AG10803 (cell line): ENCODE results near the gene ARFGAP2.
A peak's percentile ranks its signal among the peaks of the same experiment; 100 is the strongest.
"Not testable (repeated sequence)": the region's sequence is repeated elsewhere in the genome, so short reads cannot be mapped to it uniquely, and the experiment has no call there.

ENCODE experiments used
- DNase-seq: peaks from one replicate; pipeline ENCODE4 v3.0.0; 2010; ENCODE audit warnings: low read depth
- H3K4me3 ChIP-seq: 2 replicates; pipeline ENCODE4 v1.5.1; 2011; ENCODE audit warnings: mild to moderate bottlenecking, low read length, control low read depth
- TF ChIP-seq, protein P1 (sequence below): conservative IDR thresholded peaks from 2 replicates; pipeline ENCODE4 v1.5.1; 2011; ENCODE audit warnings: mild to moderate bottlenecking, low read length, control low read depth, inconsistent platforms

The ARFGAP2 gene

DNA sequence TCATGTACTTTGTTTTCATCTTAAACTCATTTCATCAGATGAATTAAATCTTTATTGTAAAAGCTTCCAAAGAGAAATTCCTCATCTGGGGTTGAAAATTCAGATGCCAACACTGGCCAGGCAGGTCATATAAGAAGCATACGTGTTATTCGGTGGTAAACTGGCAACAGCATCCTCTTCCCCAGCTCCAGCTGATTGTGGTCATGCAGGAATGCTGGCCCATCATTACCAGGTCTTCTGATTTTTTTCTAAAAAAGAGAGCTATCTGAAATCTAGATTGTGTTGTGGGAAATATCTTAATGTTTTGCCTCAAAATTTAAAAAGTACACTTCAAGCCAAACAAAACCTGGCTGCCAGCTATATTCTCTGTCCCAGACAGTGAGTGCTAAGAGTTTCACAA, 53.6 kb downstream of the ARFGAP2 start:
- TF ChIP-seq, protein P1, sequence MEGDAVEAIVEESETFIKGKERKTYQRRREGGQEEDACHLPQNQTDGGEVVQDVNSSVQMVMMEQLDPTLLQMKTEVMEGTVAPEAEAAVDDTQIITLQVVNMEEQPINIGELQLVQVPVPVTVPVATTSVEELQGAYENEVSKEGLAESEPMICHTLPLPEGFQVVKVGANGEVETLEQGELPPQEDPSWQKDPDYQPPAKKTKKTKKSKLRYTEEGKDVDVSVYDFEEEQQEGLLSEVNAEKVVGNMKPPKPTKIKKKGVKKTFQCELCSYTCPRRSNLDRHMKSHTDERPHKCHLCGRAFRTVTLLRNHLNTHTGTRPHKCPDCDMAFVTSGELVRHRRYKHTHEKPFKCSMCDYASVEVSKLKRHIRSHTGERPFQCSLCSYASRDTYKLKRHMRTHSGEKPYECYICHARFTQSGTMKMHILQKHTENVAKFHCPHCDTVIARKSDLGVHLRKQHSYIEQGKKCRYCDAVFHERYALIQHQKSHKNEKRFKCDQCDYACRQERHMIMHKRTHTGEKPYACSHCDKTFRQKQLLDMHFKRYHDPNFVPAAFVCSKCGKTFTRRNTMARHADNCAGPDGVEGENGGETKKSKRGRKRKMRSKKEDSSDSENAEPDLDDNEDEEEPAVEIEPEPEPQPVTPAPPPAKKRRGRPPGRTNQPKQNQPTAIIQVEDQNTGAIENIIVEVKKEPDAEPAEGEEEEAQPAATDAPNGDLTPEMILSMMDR: no peak
- no peak overlapping the region for H3K4me3 ChIP-seq
- peak; percentile 37 for DNase-seq

DNA sequence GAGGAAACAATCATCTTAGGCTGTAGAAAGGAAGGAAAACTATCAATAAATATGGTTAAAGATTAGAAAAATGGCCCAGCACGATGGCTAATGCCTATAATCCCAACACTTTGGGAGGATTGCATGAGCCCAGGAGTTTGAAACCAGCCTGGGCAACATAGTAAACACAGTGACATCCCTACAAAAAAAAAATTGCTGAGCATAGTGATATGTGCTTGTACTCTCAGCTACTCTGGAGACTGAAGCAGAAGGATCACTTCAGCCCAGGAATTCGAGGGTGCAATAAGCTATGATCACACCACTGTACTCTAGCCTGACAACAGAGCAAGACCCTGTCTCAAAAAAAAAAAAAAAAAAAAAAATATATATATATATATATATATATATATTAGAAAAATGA, 54.9 kb downstream of the ARFGAP2 start:
- DNase-seq: no peak
- H3K4me3 ChIP-seq: no peak overlapping the region
- TF ChIP-seq, protein P1: no peak

DNA sequence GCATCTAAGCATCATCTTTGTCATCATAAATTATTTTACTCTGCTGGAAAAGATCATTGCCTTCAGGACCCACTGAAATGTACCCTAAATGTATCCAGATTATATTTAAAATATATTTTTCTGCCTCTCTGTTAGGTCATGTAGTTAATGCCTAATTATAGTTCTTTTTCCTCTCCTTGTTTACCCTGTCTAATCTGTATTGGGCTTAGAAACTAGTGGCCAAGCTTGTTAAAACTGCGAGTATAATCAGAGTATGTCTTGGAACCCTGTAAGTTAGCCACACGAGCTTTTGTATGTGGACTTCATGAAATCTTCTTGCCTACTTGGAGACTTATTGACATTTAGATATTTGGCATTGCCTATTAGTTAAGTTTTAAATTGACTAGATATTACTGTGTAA, 55.6 kb downstream of the ARFGAP2 start:
- H3K4me3 ChIP-seq: no peak overlapping the region
- DNase-seq: no peak
- TF ChIP-seq, protein P1: no peak

DNA sequence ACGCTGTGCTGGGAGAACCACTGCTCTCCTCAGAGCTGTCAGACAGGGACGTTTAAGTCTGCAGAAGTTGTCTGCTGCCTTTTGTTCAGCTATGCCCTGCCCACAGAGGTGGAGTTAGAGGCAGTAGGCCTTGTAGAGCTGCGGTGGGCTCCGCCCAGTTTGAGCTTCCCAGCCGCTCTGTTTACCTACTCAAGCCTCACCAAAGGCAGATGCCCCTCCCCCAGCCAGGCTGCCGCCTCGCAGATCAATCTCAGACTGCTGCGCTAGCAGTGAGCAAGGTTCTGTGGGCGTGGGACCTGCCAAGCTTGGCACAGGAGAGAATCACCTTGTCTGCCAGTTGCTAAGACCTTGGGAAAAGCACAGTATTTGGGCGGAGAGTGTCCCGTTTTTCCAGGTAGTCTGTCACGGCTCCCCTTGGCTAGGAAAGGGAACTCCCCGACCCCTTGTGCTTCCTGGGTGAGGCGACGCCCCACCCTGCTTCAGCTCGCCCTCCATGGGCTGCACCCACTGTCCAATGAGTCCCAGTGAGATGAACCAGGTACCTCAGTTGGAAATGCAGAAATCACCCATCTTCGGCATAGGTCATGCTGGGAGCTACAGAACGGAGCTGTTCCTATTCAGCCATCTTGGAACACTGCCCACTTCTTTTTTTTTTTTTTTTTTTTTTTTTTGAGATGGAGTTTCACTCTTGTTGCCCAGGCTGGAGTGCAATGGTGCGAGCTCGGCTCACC, 57.6 kb downstream of the ARFGAP2 start:
- DNase-seq, H3K4me3 ChIP-seq: not testable (repeated sequence)
